A673 (cell line): Measurements from ENCODE around the gene SHC1. TPM values are rescaled to one million over a fixed set of nuclear protein-coding genes. Genes with fewer than 3 reads are reported as not detected.
A peak's percentile ranks its signal among the peaks of the same experiment; 100 is the strongest.

Experiments
- BruUV-seq: library from RNA; stranded (reverse); fragments of 400-500 nt; replicated peaks from 2 replicates; lab custom pipeline; 2021; lab: Mats Ljungman, UMichigan
- CTCF ChIA-PET: fragments of 300-600 bp; sonication (Branson Sonifier 250); formaldehyde crosslinking; loops from one replicate; lab custom pipeline; 2022; ENCODE audit warnings: antibody characterized with exemption; lab: Charles Lee
- POLR2A ChIA-PET: fragments of 300-600 bp; sonication (Branson Sonifier 250); formaldehyde crosslinking; loops from one replicate; lab custom pipeline; 2022; ENCODE audit warnings: antibody characterized with exemption; ENCODE audit not compliant: low non-redundant PET; lab: Charles Lee
- DNase-seq: peaks from one replicate; pipeline ENCODE4 v3.0.0-alpha.2; 2015; ENCODE audit warnings: low spot score
- H3K27ac ChIP-seq: fragments of 200-600 bp; sonication (generic); 2 replicates; pipeline ENCODE4 v1.5.1; 2016; ENCODE audit warnings: mixed run types, low read depth, mild to moderate bottlenecking, mixed read lengths, antibody characterized with exemption, low read length; ENCODE audit not compliant: poor library complexity, severe bottlenecking
- H3K27me3 ChIP-seq: fragments of 200-600 bp; sonication (generic); replicated peaks from 2 replicates; pipeline ENCODE4 v1.6.1; 2017; ENCODE audit warnings: mixed run types, low read depth, mild to moderate bottlenecking, mixed read lengths, antibody characterized with exemption, low read length; ENCODE audit not compliant: insufficient read depth, poor library complexity
- H3K36me3 ChIP-seq: fragments of 200-600 bp; sonication (generic); 2 replicates; pipeline ENCODE4 v1.6.1; 2016; ENCODE audit warnings: mixed run types, mild to moderate bottlenecking, mixed read lengths, antibody characterized with exemption, low read length; ENCODE audit not compliant: insufficient read depth, poor library complexity, severe bottlenecking
- H3K4me1 ChIP-seq: fragments of 200-600 bp; sonication (generic); 2 replicates; pipeline ENCODE4 v1.6.1; 2017; ENCODE audit warnings: mixed run types, mild to moderate bottlenecking, mixed read lengths, antibody characterized with exemption, low read length; ENCODE audit not compliant: insufficient read depth, poor library complexity, severe bottlenecking
- H3K4me3 ChIP-seq: fragments of 200-600 bp; sonication (generic); 2 replicates; pipeline ENCODE4 v1.5.1; 2016; ENCODE audit warnings: low read depth, mixed run types, mild to moderate bottlenecking, mixed read lengths, low read length; ENCODE audit not compliant: poor library complexity, severe bottlenecking
- H3K9me3 ChIP-seq: fragments of 200-600 bp; sonication (generic); 2 replicates; pipeline ENCODE4 v1.6.1; 2016; ENCODE audit warnings: mixed run types, low read depth, mild to moderate bottlenecking, mixed read lengths, antibody characterized with exemption, low read length; ENCODE audit not compliant: poor library complexity, severe bottlenecking
- EZH2 ChIP-seq: fragments of 200-600 bp; sonication (generic); IDR thresholded peaks from 2 replicates; pipeline ENCODE4 v1.6.1; 2017; ENCODE audit warnings: borderline replicate concordance, low read depth, mild to moderate bottlenecking, mixed read lengths, antibody characterized with exemption, low read length; ENCODE audit not compliant: poor library complexity, severe bottlenecking
- intact Hi-C: fragments of 100-400 bp; cut with micrococcal nuclease; formaldehyde crosslinking; loops from one replicate; pipeline ENCODE4 v1.10.0; 2022; ENCODE audit not compliant: unreplicated experiment
- total RNA-seq: library from RNA; stranded (reverse); gene quantifications from 2 replicates; pipeline ENCODE4 v1.2.3, GENCODE V29; 2021
- TF ChIP-seq, protein P1 (sequence below): fragments of 300-800, 200-600 bp; sonication (generic); conservative IDR thresholded peaks from 2 replicates; pipeline ENCODE4 v1.5.1; 2017; ENCODE audit warnings: low read depth, mild to moderate bottlenecking, antibody characterized with exemption, low read length, moderate library complexity, mixed read lengths

SHC1 gene
- total RNA-seq, 1 experiment from 2014 or later = 204 TPM

DNA sequence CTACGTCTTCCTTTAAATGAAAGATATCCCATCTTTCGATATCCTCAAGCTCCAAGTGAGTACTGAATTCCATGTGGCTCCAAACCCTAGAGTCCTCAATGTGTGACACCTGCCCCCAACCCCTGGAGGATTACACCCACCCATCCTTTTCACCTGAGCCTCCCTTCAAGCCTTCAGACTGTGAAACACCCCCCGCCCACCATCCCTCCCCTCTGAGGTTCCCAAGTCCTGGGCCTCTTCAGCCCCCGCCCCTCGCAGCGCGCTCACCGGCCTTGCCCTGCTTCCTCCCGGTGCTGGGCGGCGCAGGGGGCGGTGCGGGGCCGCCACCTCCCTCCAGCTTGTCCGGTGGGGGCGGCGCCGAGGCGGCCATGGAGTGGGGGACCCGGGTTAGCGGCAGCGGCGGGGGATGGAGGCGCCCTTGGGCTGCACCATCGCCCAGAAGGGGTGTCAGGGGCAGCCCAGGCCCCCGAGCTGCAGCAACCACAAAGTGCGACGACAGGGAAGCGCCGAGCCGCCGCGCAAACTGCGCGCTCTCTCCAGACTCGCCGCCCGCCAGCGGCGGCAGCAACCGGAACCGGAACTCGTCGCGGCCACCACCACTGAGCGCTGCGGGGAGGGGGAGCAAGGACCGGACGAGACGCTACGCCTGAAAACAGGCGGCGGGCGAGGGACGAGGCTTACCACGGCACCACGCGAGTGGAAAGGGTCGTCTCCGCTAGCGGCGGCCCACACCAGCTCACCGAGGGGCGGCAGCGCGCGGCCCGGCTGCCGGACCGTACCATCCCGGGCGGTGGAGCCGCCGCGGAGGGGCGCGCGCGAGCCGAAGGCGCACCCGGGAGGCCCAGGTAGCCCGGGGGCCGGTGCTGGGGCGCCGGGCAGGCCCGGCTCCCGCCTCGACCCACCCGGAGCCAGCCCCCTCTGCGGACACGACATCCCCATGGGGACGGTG lies 9.1 kb downstream of the SHC1 start, which contains the start of gene PYGO2:
TSS of gene PYGO2 (minus strand) at position 576 of the 949 bp plus-strand sequence. CDS start at position 370, 206 bp downstream.
- POLR2A ChIA-PET = no interaction called here
- peak; percentile 90 for DNase-seq

DNA sequence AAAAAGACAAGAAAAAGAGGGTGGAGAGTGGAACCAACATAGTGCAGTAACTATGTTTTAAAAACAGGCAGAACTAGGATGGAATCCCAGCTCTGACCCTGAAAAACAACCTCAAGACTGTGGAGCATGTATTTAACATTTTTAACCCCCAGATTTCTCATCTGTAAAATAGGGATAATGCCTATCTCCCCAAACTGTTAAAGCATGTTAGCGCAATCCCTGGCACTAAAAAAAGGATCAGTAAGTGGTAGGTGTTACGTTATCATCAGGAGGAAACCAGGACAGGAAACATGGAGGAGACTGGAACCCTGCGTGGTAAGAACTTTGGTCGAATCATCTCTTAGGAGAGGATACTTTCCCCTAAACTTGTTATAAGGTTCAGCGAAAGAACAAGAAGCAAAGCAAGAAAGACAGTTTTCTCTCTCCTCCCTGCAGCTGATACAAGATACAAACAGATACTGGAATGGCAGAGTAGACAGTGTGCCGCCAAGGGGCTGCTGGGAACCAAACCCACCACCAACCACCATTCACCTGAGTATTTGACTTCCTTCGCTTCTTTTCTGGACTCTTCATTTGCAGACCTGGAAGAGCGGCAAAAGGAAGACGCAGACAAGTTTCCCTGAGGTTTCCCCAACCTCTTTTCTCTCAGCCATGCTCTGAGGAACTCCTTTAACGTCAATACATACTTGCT lies 10.0 kb downstream of the SHC1 start:
- Histone ChIP-seq H3K36me3 (peaks cover 48% of the 10 kb centered on the region), H3K9me3 (no peaks in the 10 kb centered on the region), H3K27me3 (no peaks in the 10 kb centered on the region), H3K4me3 (peak overlapping the region; percentile 97), H3K4me1 (peaks cover 22% of the 10 kb centered on the region), H3K27ac (peak overlapping the region; percentile 99)
- POLR2A ChIA-PET = no interaction called here
- TSS peak; percentile 39 for BruUV-seq
- DNase-seq = no peak
- CTCF ChIA-PET = interaction anchor here (1.1 kb wide), 1 partner anchor 13 kb away, joined by 4 read pairs; no protein-coding TSS in a partner anchor
- TF ChIP-seq EZH2 = no peak
- TF ChIP-seq, protein P1, sequence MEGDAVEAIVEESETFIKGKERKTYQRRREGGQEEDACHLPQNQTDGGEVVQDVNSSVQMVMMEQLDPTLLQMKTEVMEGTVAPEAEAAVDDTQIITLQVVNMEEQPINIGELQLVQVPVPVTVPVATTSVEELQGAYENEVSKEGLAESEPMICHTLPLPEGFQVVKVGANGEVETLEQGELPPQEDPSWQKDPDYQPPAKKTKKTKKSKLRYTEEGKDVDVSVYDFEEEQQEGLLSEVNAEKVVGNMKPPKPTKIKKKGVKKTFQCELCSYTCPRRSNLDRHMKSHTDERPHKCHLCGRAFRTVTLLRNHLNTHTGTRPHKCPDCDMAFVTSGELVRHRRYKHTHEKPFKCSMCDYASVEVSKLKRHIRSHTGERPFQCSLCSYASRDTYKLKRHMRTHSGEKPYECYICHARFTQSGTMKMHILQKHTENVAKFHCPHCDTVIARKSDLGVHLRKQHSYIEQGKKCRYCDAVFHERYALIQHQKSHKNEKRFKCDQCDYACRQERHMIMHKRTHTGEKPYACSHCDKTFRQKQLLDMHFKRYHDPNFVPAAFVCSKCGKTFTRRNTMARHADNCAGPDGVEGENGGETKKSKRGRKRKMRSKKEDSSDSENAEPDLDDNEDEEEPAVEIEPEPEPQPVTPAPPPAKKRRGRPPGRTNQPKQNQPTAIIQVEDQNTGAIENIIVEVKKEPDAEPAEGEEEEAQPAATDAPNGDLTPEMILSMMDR = no peak
- intact Hi-C loops = loop anchor here (5.0 kb wide), 2 partner anchors 37 to 102 kb away; partner anchors contain the start of gene EFNA4

More for the DNA sequence above, 9.1 kb downstream of the SHC1 start, which contains the start of gene PYGO2:
- peaks cover 57% of the 10 kb centered on the region for H3K36me3 ChIP-seq
- peaks cover 20% of the 10 kb centered on the region for H3K4me1 ChIP-seq
- TSS peak; percentile 62 for BruUV-seq
- CTCF ChIA-PET = interaction anchor here (1.1 kb wide), 1 partner anchor 12 kb away, joined by 4 read pairs; no protein-coding TSS in a partner anchor
- H3K4me3 ChIP-seq = peak within 1 kb of the TSS; percentile 97
- TF ChIP-seq EZH2 = no peak
- TF ChIP-seq, protein P1 = peak; percentile 66
- H3K27ac ChIP-seq = peak within 1 kb of the TSS; percentile 99
- no peaks in the 10 kb centered on the region for H3K27me3 ChIP-seq
- intact Hi-C loops = loop anchor here (5.0 kb wide), 2 partner anchors 36 to 101 kb away; partner anchors contain the start of gene EFNA4
- H3K9me3 ChIP-seq = no peaks in the 10 kb centered on the region

- Histone ChIP-seq H3K9me3 (no peaks in the 10 kb centered on the region), H3K4me3 (no peak overlapping the region), H3K27me3 (no peaks in the 10 kb centered on the region), H3K27ac (no peak overlapping the region), H3K4me1 (peaks cover 27% of the 10 kb centered on the region), H3K36me3 (peaks cover 37% of the 10 kb centered on the region)
- BruUV-seq = no TSS peak
- ChIA-PET POLR2A (no interaction called here), CTCF (interaction anchor here (0.6 kb wide), 1 partner anchor 40 kb away, joined by 4 read pairs; no protein-coding TSS in a partner anchor)
- intact Hi-C loops = no loop called here
- TF ChIP-seq EZH2 = no peak
- TF ChIP-seq, protein P1 = no peak
- no peak for DNase-seq
Measured at GRCh38 chr1:154959426-154959780, 11.1 kb downstream of the SHC1 start.
